Ishikawa (cell line): ENCODE data around the gene EEF1AKMT4.

Source experiments
- CEBPB ChIP-seq: IDR thresholded peaks from 2 replicates; pipeline ENCODE4 v1.6.1; 2012
- CREB1 ChIP-seq: IDR thresholded peaks from 2 replicates; pipeline ENCODE4 v1.6.1; 2012; ENCODE audit warnings: low read depth
- EGR1 ChIP-seq: IDR thresholded peaks from 2 replicates; pipeline ENCODE4 v1.6.1; 2012
- EP300 ChIP-seq: IDR thresholded peaks from 2 replicates; pipeline ENCODE4 v1.6.1; 2012; ENCODE audit warnings: borderline replicate concordance
- FOXM1 ChIP-seq: IDR thresholded peaks from 2 replicates; pipeline ENCODE4 v1.6.1; 2012; ENCODE audit warnings: low read depth, borderline replicate concordance
- MAX ChIP-seq: IDR thresholded peaks from 2 replicates; pipeline ENCODE4 v1.6.1; 2012
- NFIC ChIP-seq: IDR thresholded peaks from 2 replicates; pipeline ENCODE4 v1.6.1; 2012
- RAD21 ChIP-seq: IDR thresholded peaks from 2 replicates; pipeline ENCODE4 v1.6.1; 2012; ENCODE audit warnings: low read depth
- REST ChIP-seq: IDR thresholded peaks from 2 replicates; pipeline ENCODE4 v1.6.1; 2012; ENCODE audit warnings: low read depth, mild to moderate bottlenecking
- TAF1 ChIP-seq: IDR thresholded peaks from 2 replicates; pipeline ENCODE4 v1.6.1; 2012; ENCODE audit warnings: low read depth, mild to moderate bottlenecking
- TCF12 ChIP-seq: IDR thresholded peaks from 2 replicates; pipeline ENCODE4 v1.6.1; 2012; ENCODE audit warnings: low read depth
- TEAD4 ChIP-seq: IDR thresholded peaks from 2 replicates; pipeline ENCODE4 v1.6.1; 2012
- USF1 ChIP-seq: IDR thresholded peaks from 2 replicates; pipeline ENCODE4 v1.6.1; 2012
- YY1 ChIP-seq: IDR thresholded peaks from 2 replicates; pipeline ENCODE4 v1.6.1; 2012; ENCODE audit warnings: low read depth
- ZBTB7A ChIP-seq: IDR thresholded peaks from 2 replicates; pipeline ENCODE4 v1.6.1; 2012; ENCODE audit warnings: low read depth

Gene EEF1AKMT4

GRCh38 chr3:184230603-184231528, 18.6 kb upstream of the EEF1AKMT4 start:
- TF ChIP-seq USF1 (peak; percentile 86), RAD21 (no peak), ZBTB7A (no peak), MAX (peak; percentile 38; the same call in 1 of the 2 replicates), REST (no peak), EP300 (no peak), NFIC (no peak), CREB1 (no peak), TAF1 (no peak), EGR1 (peak; percentile 44), FOXM1 (no peak), TEAD4 (peak; percentile 61), YY1 (no peak), TCF12 (0 out of 2 replicates have a peak, but pooled peaks have one; percentile 26), CEBPB (no peak)

GRCh38 chr3:184231671-184232070, 17.8 kb upstream of the EEF1AKMT4 start:
- TF ChIP-seq USF1 (no peak), REST (no peak), YY1 (no peak), CREB1 (no peak), TEAD4 (no peak), TAF1 (no peak), CEBPB (no peak), EGR1 (no peak), MAX (no peak), EP300 (no peak)

- TF ChIP-seq RAD21 (no peak), CEBPB (no peak), TEAD4 (no peak), NFIC (no peak), EP300 (no peak), ZBTB7A (no peak), EGR1 (no peak), MAX (no peak), USF1 (no peak)
These were observed 16.2 kb upstream of the EEF1AKMT4 start for GRCh38 chr3:184233127-184233843.

GRCh38 chr3:184234224-184234623, 15.2 kb upstream of the EEF1AKMT4 start:
- TF ChIP-seq REST: no peak
- TF ChIP-seq MAX: peak; percentile 68
- peak; percentile 23; the same call in 1 of the 2 replicates for TF ChIP-seq TEAD4
- TF ChIP-seq CREB1: no peak
- TF ChIP-seq EP300: peak; percentile 40; the same call in 1 of the 2 replicates
- 0 out of 2 replicates have a peak, but pooled peaks have one; percentile 51 for TF ChIP-seq ZBTB7A
- TF ChIP-seq USF1: 0 out of 2 replicates have a peak, but pooled peaks have one; percentile 21
- TF ChIP-seq YY1: peak; percentile 49; the same call in 1 of the 2 replicates
- peak; percentile 33; the same call in 1 of the 2 replicates for TF ChIP-seq CEBPB
- peak; percentile 49; the same call in 1 of the 2 replicates for TF ChIP-seq TCF12
- TF ChIP-seq FOXM1: no peak
- no peak for TF ChIP-seq EGR1
- peak; percentile 95 for TF ChIP-seq NFIC
- no peak for TF ChIP-seq TAF1
- peak; percentile 43; the same call in 1 of the 2 replicates for TF ChIP-seq RAD21
